Osteocyte (in vitro differentiated cells): Measurements from ENCODE around the gene DENND1A. TPM values are rescaled to one million over a fixed set of nuclear protein-coding genes. Genes with fewer than 3 reads are reported as not detected.

ENCODE experiments used
- DNase-seq: peaks from one replicate; pipeline ENCODE4 v3.0.0; 2021; ENCODE audit warnings: mixed read lengths; ENCODE audit not compliant: unreplicated experiment; ENCODE audit errors: extremely low spot score
- H3K27ac Mint-ChIP-seq: one replicate; pipeline ENCODE4 v1.8.0; 2021; ENCODE audit warnings: mild to moderate bottlenecking, mixed read lengths; ENCODE audit not compliant: unreplicated experiment
- H3K27me3 Mint-ChIP-seq: one replicate; pipeline ENCODE4 v1.8.0; 2021; ENCODE audit warnings: mixed read lengths; ENCODE audit not compliant: unreplicated experiment
- H3K36me3 Mint-ChIP-seq: one replicate; pipeline ENCODE4 v1.8.0; 2021; ENCODE audit warnings: mixed read lengths; ENCODE audit not compliant: unreplicated experiment
- H3K4me1 Mint-ChIP-seq: one replicate; pipeline ENCODE4 v1.8.0; 2021; ENCODE audit warnings: mixed read lengths; ENCODE audit not compliant: unreplicated experiment
- H3K4me3 Mint-ChIP-seq: one replicate; pipeline ENCODE4 v1.8.0; 2021; ENCODE audit warnings: mild to moderate bottlenecking, moderate library complexity, mixed read lengths; ENCODE audit not compliant: unreplicated experiment
- H3K9me3 Mint-ChIP-seq: one replicate; pipeline ENCODE4 v1.8.0; 2021; ENCODE audit warnings: mixed read lengths; ENCODE audit not compliant: unreplicated experiment
- CTCF ChIP-seq: fragments of 200-600 bp; sonication (generic); IDR thresholded peaks from 2 replicates; pipeline ENCODE4 v1.5.0; 2021; ENCODE audit warnings: antibody characterized with exemption, mild to moderate bottlenecking, moderate library complexity
- total RNA-seq: library from RNA; stranded (reverse); gene quantifications from 2 replicates; pipeline ENCODE4 v1.2.1, GENCODE V29; 2021

DENND1A gene
- total RNA-seq, 1 donor from 2014 or later = 19.8 TPM

GRCh38 chr9:123426406-123426805, 503.5 kb downstream of the DENND1A start:
- TF ChIP-seq CTCF = no peak
- peaks cover 29% of the 10 kb centered on the region for H3K36me3 Mint-ChIP-seq
- no peaks in the 10 kb centered on the region for H3K27me3 Mint-ChIP-seq
- H3K27ac Mint-ChIP-seq = no peak overlapping the region
- H3K4me1 Mint-ChIP-seq = no peaks in the 10 kb centered on the region
- no peak for DNase-seq
- peaks cover 4% of the 10 kb centered on the region for H3K9me3 Mint-ChIP-seq
- no peak overlapping the region for H3K4me3 Mint-ChIP-seq

- no peaks in the 10 kb centered on the region for H3K4me1 Mint-ChIP-seq
- H3K9me3 Mint-ChIP-seq = peaks cover 4% of the 10 kb centered on the region
- TF ChIP-seq CTCF = no peak
- peaks cover 29% of the 10 kb centered on the region for H3K36me3 Mint-ChIP-seq
- H3K27ac Mint-ChIP-seq = no peak overlapping the region
- no peaks in the 10 kb centered on the region for H3K27me3 Mint-ChIP-seq
- DNase-seq = no peak
- no peak overlapping the region for H3K4me3 Mint-ChIP-seq
Observed at GRCh38 chr9:123425836-123426365, 504.0 kb downstream of the DENND1A start.

GRCh38 chr9:123425261-123425821, 504.6 kb downstream of the DENND1A start:
- Mint-ChIP-seq H3K4me3 (no peak overlapping the region), H3K4me1 (no peaks in the 10 kb centered on the region), H3K27me3 (no peaks in the 10 kb centered on the region), H3K36me3 (peaks cover 26% of the 10 kb centered on the region), H3K9me3 (peaks cover 4% of the 10 kb centered on the region), H3K27ac (no peak overlapping the region)
- DNase-seq = no peak
- TF ChIP-seq CTCF = no peak

GRCh38 chr9:123424552-123425225, 505.2 kb downstream of the DENND1A start:
- H3K9me3 Mint-ChIP-seq = peaks cover 4% of the 10 kb centered on the region
- H3K27me3 Mint-ChIP-seq = no peaks in the 10 kb centered on the region
- TF ChIP-seq CTCF = no peak
- peaks cover 26% of the 10 kb centered on the region for H3K36me3 Mint-ChIP-seq
- H3K27ac Mint-ChIP-seq = no peak overlapping the region
- H3K4me1 Mint-ChIP-seq = no peaks in the 10 kb centered on the region
- H3K4me3 Mint-ChIP-seq = no peak overlapping the region
- DNase-seq = no peak

GRCh38 chr9:123424131-123424530, 505.8 kb downstream of the DENND1A start:
- Mint-ChIP-seq H3K4me3 (no peak overlapping the region), H3K27me3 (no peaks in the 10 kb centered on the region), H3K9me3 (peaks cover 4% of the 10 kb centered on the region), H3K36me3 (peaks cover 22% of the 10 kb centered on the region), H3K27ac (no peak overlapping the region), H3K4me1 (no peaks in the 10 kb centered on the region)
- no peak for TF ChIP-seq CTCF
- DNase-seq = no peak
